Adipocyte (in vitro differentiated cells): ENCODE results near the gene FERMT1.

Experiments used
- DNase-seq: peaks from one replicate; pipeline ENCODE4 v3.0.0-alpha.2; 2015; ENCODE audit warnings: low read depth
- H3K27me3 ChIP-seq: replicated peaks from 2 replicates; pipeline ENCODE4 v1.7.0; 2013; ENCODE audit warnings: mild to moderate bottlenecking, low read length, moderate library complexity; ENCODE audit not compliant: control insufficient read depth, insufficient read depth
- H3K36me3 ChIP-seq: 2 replicates; pipeline ENCODE4 v1.7.0; 2013; ENCODE audit warnings: low read length, mild to moderate bottlenecking, moderate library complexity; ENCODE audit not compliant: control insufficient read depth, insufficient read depth, severe bottlenecking
- H3K4me1 ChIP-seq: 2 replicates; pipeline ENCODE4 v1.7.0; 2013; ENCODE audit warnings: mild to moderate bottlenecking, low read length, moderate library complexity; ENCODE audit not compliant: control insufficient read depth, insufficient read depth
- H3K4me3 ChIP-seq: 2 replicates; pipeline ENCODE4 v1.7.0; 2013; ENCODE audit warnings: mild to moderate bottlenecking, low read length, moderate library complexity
- H3K9ac ChIP-seq: 2 replicates; pipeline ENCODE4 v1.7.0; 2013; ENCODE audit warnings: mild to moderate bottlenecking, low read length, moderate library complexity
- H3K9me3 ChIP-seq: 2 replicates; pipeline ENCODE4 v1.7.0; 2013; ENCODE audit warnings: mild to moderate bottlenecking, low read length, moderate library complexity; ENCODE audit not compliant: control insufficient read depth

Gene FERMT1

DNA sequence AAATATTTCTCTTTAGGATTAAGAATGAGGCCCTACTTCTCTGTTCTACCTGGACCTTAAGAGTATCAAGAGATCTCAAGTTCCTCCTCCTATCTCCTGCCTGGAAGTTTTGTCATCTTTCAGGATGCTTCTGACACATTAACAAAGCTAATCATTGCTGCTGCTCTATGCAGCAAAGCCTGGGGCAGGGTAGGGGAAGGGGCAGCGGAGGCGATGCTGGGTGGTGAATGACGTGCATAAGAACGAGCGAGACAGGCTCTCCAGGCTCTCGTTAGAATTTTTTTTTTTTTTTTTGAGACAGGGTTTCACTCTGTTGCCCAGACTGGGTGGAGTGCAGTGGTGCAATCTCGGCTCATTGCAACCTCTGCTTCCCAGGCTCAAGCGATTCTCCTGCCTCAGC, 31.2 kb downstream of the FERMT1 start:
- DNase-seq, result no peak
- Histone ChIP-seq H3K9me3 (no peaks in the 10 kb centered on the region), H3K9ac (no peak overlapping the region), H3K27me3 (no peaks in the 10 kb centered on the region), H3K4me1 (no peaks in the 10 kb centered on the region), H3K36me3 (no peaks in the 10 kb centered on the region), H3K4me3 (no peak overlapping the region)

DNA sequence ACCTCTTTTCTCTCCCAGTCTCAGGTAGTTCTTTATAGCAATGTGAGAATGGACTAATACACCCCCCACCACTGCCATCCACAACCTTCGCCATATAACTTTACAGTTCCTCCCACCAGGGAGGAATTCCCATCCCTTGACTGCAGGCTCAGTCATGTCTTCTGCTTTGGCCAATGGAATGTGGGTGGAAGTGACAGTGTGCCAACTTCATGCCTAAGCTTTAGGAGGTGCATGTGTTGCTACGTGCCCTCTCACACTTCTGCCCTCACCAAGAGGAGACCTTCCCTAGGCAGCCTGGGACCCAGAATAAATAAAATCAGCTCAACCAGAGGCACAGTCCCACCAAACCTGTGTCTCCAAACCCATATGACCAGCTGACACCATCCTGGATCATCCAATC, 36.0 kb downstream of the FERMT1 start:
- Histone ChIP-seq H3K36me3 (peaks cover 3% of the 10 kb centered on the region), H3K4me1 (no peaks in the 10 kb centered on the region), H3K9ac (no peak overlapping the region), H3K4me3 (no peak overlapping the region), H3K9me3 (no peaks in the 10 kb centered on the region), H3K27me3 (no peaks in the 10 kb centered on the region)
- no peak for DNase-seq

GRCh38 chr20:6083926-6084325, 38.9 kb downstream of the FERMT1 start:
- H3K36me3 ChIP-seq, result peaks cover 3% of the 10 kb centered on the region

GRCh38 chr20:6081236-6081635, 41.6 kb downstream of the FERMT1 start:
- H3K4me3 ChIP-seq, result no peak overlapping the region
- peaks cover 14% of the 10 kb centered on the region for H3K4me1 ChIP-seq
- peak; percentile 14 for DNase-seq
- H3K27me3 ChIP-seq, result no peaks in the 10 kb centered on the region
- no peaks in the 10 kb centered on the region for H3K36me3 ChIP-seq
- no peak overlapping the region for H3K9ac ChIP-seq
- H3K9me3 ChIP-seq, result no peaks in the 10 kb centered on the region

More at GRCh38 chr20:6083926-6084325, 38.9 kb downstream of the FERMT1 start:
- Histone ChIP-seq H3K27me3 (no peaks in the 10 kb centered on the region), H3K9ac (no peak overlapping the region), H3K4me1 (peaks cover 13% of the 10 kb centered on the region), H3K9me3 (no peaks in the 10 kb centered on the region), H3K4me3 (no peak overlapping the region)
- no peak for DNase-seq

DNA sequence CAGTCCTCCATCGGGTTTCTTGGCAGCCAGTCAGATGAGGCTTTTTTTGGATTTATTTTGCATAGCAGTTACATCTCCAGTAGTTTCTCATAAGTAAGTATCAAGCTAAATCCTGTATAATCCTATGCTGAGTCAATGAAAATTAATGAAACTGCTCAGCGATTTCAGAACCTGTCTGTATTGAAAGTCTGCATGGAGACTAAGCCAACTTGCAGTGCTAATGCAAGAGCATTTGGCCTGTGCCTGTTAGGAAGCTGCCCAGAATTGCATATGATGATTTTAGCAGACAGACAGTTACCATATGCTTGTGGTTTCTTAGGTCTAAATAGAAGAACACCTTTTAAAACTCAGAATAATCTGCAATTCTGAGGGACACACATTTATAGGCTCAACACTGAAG, 43.8 kb downstream of the FERMT1 start:
- Histone ChIP-seq H3K4me1 (peaks cover 36% of the 10 kb centered on the region), H3K9ac (no peak overlapping the region), H3K4me3 (no peak overlapping the region), H3K9me3 (no peaks in the 10 kb centered on the region), H3K27me3 (no peaks in the 10 kb centered on the region), H3K36me3 (no peaks in the 10 kb centered on the region)
- DNase-seq, result no peak

DNA sequence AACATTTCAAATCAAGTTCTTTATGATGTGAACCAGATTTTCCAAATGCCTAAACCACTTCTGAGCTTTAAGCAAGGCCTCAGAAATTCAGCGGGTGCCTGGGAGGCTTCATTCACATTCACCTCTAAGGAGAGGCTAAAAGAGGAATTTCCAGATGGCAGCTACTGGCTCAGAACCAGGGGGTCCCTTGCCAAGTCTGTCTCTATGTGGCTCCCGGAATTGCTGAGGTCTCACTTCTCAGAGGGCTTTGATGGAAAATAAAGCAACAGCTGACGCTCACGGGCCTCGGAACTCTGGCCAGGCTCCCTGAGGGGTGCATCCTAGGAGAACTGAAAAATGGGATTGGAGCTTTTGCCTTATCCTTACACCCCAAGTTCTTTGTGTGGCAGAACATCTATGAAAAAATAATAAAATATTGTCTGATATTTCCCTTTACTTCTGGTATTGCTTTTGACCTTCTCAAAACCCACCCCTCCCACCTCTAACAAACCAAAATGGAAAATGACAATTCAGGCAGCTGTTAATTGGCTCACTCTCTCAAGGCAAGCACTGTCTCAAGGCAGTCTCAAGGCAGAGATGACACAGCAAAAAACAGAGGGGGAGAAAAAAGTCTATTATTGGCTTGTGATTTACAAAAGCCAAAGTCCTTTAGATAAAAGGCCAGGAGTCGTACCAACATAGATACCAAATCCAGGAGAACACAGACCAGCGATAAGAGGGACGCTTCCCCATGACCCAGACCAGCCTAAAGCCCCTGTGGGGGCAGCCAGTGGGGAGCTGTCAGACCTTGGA, 47.2 kb downstream of the FERMT1 start:
- DNase-seq, result peak; percentile 5
- peak overlapping the region; percentile 51 for H3K9ac ChIP-seq
- no peaks in the 10 kb centered on the region for H3K9me3 ChIP-seq
- no peaks in the 10 kb centered on the region for H3K27me3 ChIP-seq
- H3K4me3 ChIP-seq, result no peak overlapping the region
- peaks cover 28% of the 10 kb centered on the region for H3K4me1 ChIP-seq
- H3K36me3 ChIP-seq, result no peaks in the 10 kb centered on the region

GRCh38 chr20:6074784-6075183, 48.0 kb downstream of the FERMT1 start:
- Histone ChIP-seq H3K27me3 (no peaks in the 10 kb centered on the region), H3K9me3 (no peaks in the 10 kb centered on the region), H3K4me1 (peaks cover 24% of the 10 kb centered on the region), H3K4me3 (peak overlapping the region; percentile 13), H3K9ac (peak overlapping the region; percentile 51), H3K36me3 (no peaks in the 10 kb centered on the region)
- no peak for DNase-seq

DNA sequence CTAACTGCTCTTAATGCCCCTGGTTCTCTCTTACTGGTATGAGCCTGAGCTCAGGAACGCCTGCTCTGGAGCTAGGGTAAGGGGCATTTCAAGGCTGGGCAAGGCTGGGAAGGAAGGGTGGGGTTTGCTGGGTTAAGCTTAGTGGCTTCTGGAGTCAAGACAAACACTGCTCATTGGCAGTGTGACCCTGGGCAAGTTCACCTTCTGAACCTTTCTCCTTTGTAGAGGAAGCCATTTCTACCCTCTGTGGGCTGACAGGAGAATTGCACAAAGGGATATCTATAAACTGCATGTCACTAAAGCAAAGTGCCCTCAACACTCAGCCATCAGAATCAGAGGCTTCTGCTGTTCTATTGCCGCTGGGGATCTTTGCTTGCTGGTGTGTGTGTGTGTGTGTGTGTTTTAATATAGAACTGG, 48.7 kb downstream of the FERMT1 start:
- H3K4me3 ChIP-seq, result no peak overlapping the region
- no peaks in the 10 kb centered on the region for H3K9me3 ChIP-seq
- H3K4me1 ChIP-seq, result peaks cover 24% of the 10 kb centered on the region
- no peaks in the 10 kb centered on the region for H3K27me3 ChIP-seq
- peak overlapping the region; percentile 45 for H3K9ac ChIP-seq
- peak; percentile 13 for DNase-seq
- H3K36me3 ChIP-seq, result no peaks in the 10 kb centered on the region

GRCh38 chr20:6070829-6071695, 51.8 kb downstream of the FERMT1 start:
- Histone ChIP-seq H3K36me3 (no peaks in the 10 kb centered on the region), H3K4me3 (no peak overlapping the region), H3K9me3 (no peaks in the 10 kb centered on the region), H3K27me3 (no peaks in the 10 kb centered on the region), H3K9ac (no peak overlapping the region), H3K4me1 (peaks cover 22% of the 10 kb centered on the region)
- no peak for DNase-seq

DNA sequence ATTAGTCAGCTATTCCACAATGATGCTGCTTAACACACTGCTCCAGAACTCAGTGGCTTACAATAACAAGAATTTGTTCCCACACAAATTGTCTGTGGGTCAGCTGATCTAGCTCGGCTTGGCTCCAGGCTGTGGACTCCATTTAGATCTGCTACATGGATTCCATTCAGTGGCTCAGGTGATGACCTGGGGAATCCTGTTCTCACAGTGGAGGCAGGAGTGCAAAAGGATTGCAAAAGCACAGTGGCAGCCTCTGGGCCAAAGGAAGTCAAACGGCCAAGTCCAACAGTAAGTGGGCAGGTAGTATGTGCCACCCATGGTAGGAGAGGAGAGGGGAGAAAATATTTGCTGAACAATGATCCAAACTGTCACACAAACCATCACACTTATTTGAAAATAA, 53.2 kb downstream of the FERMT1 start:
- no peaks in the 10 kb centered on the region for H3K36me3 ChIP-seq
- no peak overlapping the region for H3K4me3 ChIP-seq
- H3K9me3 ChIP-seq, result no peaks in the 10 kb centered on the region
- H3K4me1 ChIP-seq, result peaks cover 8% of the 10 kb centered on the region
- DNase-seq, result no peak
- no peak overlapping the region for H3K9ac ChIP-seq
- no peaks in the 10 kb centered on the region for H3K27me3 ChIP-seq

DNA sequence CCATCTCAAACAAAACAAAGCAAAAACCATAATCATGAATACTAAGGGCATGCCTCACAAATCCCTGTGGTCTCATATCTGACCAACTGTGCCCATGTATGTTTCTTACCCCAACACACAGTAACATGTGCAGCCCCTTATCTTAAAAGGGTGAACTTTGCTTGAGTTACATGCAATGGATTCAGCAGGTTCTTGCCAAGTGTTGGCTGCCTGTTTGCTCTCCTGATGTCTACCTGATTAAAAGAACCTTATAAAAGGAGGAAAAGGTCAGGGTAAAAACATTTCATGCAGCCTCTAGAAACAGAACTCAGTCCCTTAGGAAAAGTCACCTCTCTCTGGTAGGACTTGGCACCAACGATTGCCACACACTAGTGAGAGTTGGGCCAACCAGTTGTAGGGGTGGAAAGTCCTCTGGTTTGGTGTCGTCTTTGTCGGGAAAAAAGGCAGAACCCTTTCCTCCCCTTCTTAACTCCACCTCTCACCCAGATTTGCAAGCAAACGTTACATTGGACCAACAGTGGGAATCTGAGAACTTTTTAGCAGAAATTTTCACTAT, 55.0 kb downstream of the FERMT1 start:
- H3K27me3 ChIP-seq, result no peaks in the 10 kb centered on the region
- no peaks in the 10 kb centered on the region for H3K36me3 ChIP-seq
- H3K4me1 ChIP-seq, result no peaks in the 10 kb centered on the region
- no peaks in the 10 kb centered on the region for H3K9me3 ChIP-seq
- H3K9ac ChIP-seq, result no peak overlapping the region
- no peak for DNase-seq
- no peak overlapping the region for H3K4me3 ChIP-seq
